ENCODE results near the gene DLG2. TPM values are rescaled to one million over a fixed set of nuclear protein-coding genes. Genes with fewer than 3 reads are reported as not detected.

Gene DLG2
- total RNA-seq, 2 donors from 2014 or later = 1.9 to 3.2 TPM

- ATAC-seq (no peak), DNase-seq (no peak)
- intact Hi-C loops (cut with DNase I, micrococcal nuclease) = no loop called here
Observed at GRCh38 chr11:83909579-83910534, 1717.3 kb downstream of the DLG2 start.

GRCh38 chr11:83908298-83908856 is 1718.8 kb downstream of the DLG2 start:
- ATAC-seq = no peak
- DNase-seq = no peak
- intact Hi-C loops (cut with DNase I, micrococcal nuclease) = no loop called here

DNA sequence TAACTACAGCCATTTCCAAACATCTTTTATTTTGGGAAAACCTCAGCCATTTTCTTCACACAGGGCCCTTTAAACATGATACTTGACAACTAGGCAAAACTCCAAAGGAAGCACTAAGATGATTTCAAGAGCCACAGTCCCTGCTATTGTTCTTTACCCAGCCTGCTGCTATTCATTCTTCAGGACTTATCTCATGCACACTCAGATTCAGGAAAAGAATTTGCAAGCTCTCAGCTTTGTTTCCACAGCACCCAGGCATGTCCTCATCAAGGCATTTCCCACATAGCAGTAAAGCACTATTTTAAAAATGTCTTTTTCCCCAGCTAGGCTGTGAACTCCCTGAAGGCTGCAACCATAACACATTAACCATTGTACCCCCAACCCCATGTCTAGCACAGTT is 1731.6 kb downstream of the DLG2 start:
- DNase-seq = no peak
- intact Hi-C loops (cut with DNase I, micrococcal nuclease) = no loop called here
- ATAC-seq = no peak

GRCh38 chr11:83881428-83881827 is 1745.7 kb downstream of the DLG2 start:
- ATAC-seq (no peak), DNase-seq (no peak)
- intact Hi-C loops (cut with DNase I, micrococcal nuclease) = no loop called here

DNA sequence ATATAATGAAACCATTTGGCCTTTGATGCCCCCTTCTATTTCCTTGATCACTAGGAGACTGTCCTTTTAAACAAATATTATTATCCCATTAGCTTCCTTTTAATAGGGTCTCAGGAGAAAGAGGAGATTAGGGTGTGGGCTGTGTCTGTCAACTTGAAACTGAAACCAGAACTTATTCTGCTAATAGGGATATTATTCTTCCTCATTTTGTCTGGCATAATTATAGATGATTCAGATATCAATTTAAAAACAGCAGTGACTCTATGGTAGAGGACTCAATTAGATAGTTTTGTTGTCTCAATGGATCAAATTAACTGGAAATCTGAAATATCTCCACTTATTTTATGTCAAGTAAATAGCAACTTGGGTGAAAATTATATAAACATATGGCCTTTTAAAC is 1756.1 kb downstream of the DLG2 start:
- intact Hi-C loops (cut with DNase I, micrococcal nuclease) = no loop called here
- ATAC-seq (no peak), DNase-seq (no peak)

DNA sequence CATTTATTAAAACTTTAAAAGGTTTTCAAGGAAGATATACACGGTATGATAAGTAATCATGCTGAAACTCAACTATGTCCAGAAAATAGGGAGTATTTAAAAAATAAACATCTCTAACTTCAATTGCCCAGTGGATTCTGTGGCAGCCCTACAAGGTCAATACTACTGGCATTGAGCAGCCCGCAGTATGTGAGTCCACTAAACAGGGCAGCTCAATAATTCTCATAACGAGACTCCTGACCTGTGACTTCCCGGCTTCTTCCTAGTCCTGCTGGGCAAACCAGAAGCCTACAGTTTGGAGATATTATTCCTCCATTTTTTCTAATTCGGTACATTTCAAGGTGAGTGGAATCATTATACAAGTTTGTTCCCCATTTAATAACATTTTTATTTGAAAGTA is 1760.5 kb downstream of the DLG2 start:
- no peak for DNase-seq
- no peak for ATAC-seq
- intact Hi-C loops (cut with DNase I, micrococcal nuclease) = no loop called here

DNA sequence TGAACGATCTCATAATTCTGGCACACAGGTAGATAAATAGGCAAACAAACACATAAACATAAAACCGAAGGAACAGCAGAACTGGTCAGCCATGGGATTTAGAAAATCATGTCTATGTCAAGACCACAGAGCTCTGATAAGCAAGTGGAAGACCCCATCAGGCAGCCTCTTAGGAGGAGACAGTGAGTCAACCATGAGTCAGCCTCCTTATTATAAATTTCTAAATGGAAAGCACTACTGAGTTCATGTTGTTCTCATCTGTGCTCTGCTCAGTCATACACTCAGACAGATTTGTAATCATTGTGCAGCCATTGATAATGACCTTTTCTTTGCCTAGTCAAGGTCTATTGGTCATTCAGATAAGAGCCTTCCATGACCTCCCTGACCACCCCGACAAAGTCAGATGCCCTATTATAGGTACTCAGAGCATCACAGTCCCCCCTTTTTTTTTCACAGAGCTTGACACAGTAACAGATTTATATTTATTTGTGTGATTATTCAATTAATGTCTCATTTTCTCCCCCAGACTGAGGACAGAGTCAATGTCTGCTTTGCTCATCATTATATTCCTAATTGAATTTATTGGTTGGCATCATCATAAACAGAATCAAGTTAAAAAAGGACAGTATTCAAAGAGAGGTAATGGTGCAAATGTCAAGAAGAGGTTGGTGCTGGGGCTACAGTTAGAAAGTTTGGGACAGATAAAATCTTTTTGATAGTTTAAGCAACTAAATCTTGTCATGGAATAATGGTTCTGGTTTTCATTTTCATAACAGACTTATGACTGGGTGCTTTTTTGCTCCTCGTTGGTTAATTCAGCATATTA is 1761.3 kb downstream of the DLG2 start:
- ATAC-seq = no peak
- no peak for DNase-seq
- intact Hi-C loops (cut with DNase I, micrococcal nuclease) = no loop called here

- intact Hi-C loops (cut with DNase I, micrococcal nuclease) = no loop called here
- ATAC-seq (no peak), DNase-seq (no peak)
Observed at GRCh38 chr11:83864412-83865057, 1762.6 kb downstream of the DLG2 start.

GRCh38 chr11:83863272-83863671 is 1763.9 kb downstream of the DLG2 start:
- DNase-seq (no peak), ATAC-seq (no peak)
- intact Hi-C loops (cut with DNase I, micrococcal nuclease) = no loop called here

GRCh38 chr11:83862691-83863090 is 1764.5 kb downstream of the DLG2 start:
- ATAC-seq (no peak), DNase-seq (no peak)
- intact Hi-C loops (cut with DNase I, micrococcal nuclease) = no loop called here

DNA sequence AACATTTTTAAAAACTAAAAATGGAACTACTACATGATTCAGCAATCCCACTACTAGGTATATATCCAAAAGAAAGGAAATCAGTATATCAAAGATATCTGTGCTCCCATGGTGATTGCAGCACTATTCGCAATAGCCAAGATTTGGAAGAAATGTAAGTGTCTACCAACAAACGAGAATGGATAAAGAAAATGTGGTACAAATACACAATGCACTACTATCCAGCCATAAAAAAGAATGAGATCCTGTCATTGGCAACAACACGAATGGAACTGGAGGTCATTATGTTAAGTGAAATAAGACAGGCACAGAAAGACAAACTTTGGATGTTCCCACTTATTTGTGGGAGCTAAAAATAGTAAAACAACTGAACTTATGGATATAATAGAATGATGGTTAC is 1765.1 kb downstream of the DLG2 start:
- DNase-seq = no peak
- ATAC-seq = no peak
- intact Hi-C loops (cut with DNase I, micrococcal nuclease) = no loop called here

DNA sequence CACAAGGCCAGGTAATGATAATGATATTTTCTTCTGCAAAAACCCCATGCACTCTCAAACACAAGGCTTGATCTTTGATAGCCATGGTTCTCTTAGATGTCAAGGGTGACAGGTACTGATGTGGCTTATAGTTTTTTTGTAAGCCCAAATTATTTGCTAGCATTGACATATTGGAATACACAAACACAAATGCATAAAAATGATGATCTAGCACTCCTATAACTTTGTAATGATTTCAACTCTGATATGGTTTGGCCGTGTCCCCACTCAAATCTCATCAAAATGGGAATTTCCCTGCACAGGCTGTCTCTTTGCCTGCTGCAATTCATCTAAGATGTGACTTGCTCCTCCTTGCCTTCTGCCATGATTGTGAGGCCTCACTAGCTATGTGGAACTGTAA is 1768.5 kb downstream of the DLG2 start:
- ATAC-seq = no peak
- no peak for DNase-seq
- intact Hi-C loops (cut with DNase I, micrococcal nuclease) = no loop called here

GRCh38 chr11:83855237-83855636 is 1771.9 kb downstream of the DLG2 start:
- no peak for ATAC-seq
- intact Hi-C loops (cut with DNase I, micrococcal nuclease) = no loop called here
- DNase-seq = no peak

DNA sequence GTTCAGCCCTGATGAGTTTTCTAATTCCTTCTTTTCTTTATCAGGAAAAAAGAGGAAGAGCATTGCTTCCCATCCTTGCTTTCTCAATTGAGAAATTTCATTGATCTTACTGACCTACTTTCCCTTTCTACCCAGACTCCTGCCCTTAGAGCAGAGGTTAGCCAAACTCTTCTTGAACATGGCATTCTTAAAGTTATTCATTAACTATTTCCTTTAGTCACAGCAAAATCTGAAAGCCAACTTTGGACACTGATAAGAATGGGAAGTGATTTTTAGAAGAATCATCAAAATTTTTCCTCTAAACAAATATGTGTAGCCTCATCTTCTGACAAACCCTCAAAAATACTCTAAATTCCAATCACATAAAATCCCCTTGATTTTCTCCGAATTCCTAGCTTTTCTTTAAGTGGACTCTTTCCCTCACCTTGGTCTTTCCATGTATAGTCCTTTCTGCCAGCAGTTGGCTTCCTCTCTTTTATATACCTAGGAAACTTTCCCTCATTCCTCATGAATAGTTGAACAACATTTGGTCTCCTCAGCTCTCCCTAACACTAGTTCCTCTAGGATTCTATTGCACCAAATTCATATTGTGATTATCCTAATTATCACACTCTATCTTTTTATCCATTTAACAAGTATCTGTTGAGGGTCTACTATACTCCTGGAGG is 1774.2 kb downstream of the DLG2 start:
- DNase-seq = no peak
- no peak for ATAC-seq
- intact Hi-C loops (cut with DNase I, micrococcal nuclease) = no loop called here

- no peak for ATAC-seq
- no peak for DNase-seq
- intact Hi-C loops (cut with DNase I, micrococcal nuclease) = no loop called here
Observed at GRCh38 chr11:83852012-83852411, 1775.1 kb downstream of the DLG2 start.

DNA sequence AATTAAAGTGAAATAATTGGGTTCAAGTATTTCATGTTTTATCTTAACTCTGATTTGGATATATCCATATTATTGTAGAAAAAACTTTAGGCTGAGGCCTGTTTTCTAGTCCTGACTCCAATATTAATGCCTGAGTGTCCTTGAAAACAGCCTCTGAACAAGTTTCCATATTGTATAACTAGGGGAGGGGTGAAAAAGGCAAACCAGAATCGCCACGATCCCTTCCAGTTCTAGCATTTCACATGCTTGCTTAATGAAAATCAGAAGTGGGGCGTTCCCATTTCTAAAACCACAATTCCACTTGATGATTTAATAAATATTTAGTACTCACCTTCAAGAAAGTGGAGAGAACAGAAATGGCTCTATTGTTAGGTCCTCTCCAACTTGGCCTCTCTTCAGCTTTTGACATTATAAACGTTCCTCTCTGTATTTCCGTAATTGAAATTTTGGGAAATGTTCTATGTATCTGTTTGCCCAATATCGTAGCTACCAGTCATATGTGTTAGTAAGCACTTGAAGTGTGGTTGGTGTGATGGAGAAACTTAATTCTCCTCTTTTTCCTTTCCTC is 1779.6 kb downstream of the DLG2 start:
- ATAC-seq (no peak), DNase-seq (no peak)
- intact Hi-C loops (cut with DNase I, micrococcal nuclease) = no loop called here

DNA sequence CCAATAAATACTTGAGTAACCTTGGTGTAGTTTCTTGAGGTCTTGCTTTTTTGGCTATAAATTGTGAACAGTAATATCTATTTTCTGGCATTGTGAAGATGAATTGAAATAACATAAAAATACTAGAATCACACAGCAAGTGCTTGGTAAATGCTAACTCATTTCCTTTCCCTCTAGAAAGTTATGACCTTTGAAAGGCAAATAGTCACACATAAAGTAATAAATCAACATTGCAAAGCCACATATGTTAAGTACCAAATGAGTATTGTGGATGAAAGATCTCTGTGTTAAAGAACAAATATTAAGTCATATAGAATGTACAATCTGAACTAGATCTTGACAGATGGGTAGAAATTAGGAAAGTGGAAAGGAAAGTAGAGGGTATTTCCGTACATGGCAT is 1781.3 kb downstream of the DLG2 start:
- ATAC-seq (no peak), DNase-seq (no peak)
- intact Hi-C loops (cut with DNase I, micrococcal nuclease) = no loop called here

GRCh38 chr11:83840326-83840725 is 1786.8 kb downstream of the DLG2 start:
- intact Hi-C loops (cut with DNase I, micrococcal nuclease) = no loop called here
- no peak for ATAC-seq

More at GRCh38 chr11:83840326-83840725, 1786.8 kb downstream of the DLG2 start:
- DNase-seq = no peak
